GM12891 (cell line): ENCODE measurements around the gene NLRP10.

Experiments
- DNase-seq: peaks from one replicate; pipeline ENCODE4 v3.0.0; 2011; ENCODE audit warnings: low spot score; ENCODE audit not compliant: insufficient read length
- FAIRE-seq: peaks from 2 replicates; lab custom pipeline; 2011; peaks lifted over from hg19 to GRCh38; lab: Jason Lieb, UNC
- PAX5 ChIP-seq: IDR thresholded peaks from 2 replicates; pipeline ENCODE4 v1.6.1; 2011; ENCODE audit warnings: low read length, moderate library complexity, mild to moderate bottlenecking; ENCODE audit not compliant: insufficient read depth, severe bottlenecking
- POLR2A ChIP-seq: IDR thresholded peaks from 2 replicates; pipeline ENCODE4 v1.6.1; 2011; ENCODE audit warnings: low read depth, low read length, control low read depth
- POLR2AphosphoS5 ChIP-seq: IDR thresholded peaks from 2 replicates; pipeline ENCODE4 v1.6.1; 2011; ENCODE audit warnings: low read depth, low read length, control low read depth
- POU2F2 ChIP-seq: IDR thresholded peaks from 2 replicates; pipeline ENCODE4 v1.6.1; 2011; ENCODE audit warnings: low read depth, mild to moderate bottlenecking, control low read depth, low read length, moderate library complexity
- SPI1 ChIP-seq: IDR thresholded peaks from 2 replicates; pipeline ENCODE4 v1.6.1; 2011; ENCODE audit warnings: low read depth, low read length, control low read depth
- TAF1 ChIP-seq: IDR thresholded peaks from 2 replicates; pipeline ENCODE4 v1.6.1; 2011; ENCODE audit warnings: low read depth, low read length, control low read depth

NLRP10 gene

DNA sequence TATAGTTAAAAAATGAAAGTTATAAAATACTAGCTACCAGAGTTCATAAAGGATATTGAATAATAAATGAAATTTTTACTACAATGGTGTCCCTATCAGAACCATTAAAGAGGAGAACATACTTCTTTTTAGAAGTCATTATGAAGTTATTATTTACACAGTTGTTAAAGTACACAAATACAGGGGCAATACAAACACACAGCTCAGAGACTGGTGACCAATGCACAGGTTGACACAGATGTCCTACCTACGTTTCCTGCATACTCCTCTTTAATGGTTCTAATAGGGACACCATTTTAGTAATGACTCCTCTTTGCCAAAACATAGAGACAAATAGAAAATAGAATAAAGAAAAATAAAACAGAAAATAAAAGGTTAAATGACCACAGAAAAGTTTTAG, 10.1 kb downstream of the NLRP10 start:
- TF ChIP-seq PAX5 (no peak), TAF1 (no peak), POLR2AphosphoS5 (no peak), POLR2A (no peak), SPI1 (no peak), POU2F2 (no peak)
- FAIRE-seq (no peak), DNase-seq (no peak)

DNA sequence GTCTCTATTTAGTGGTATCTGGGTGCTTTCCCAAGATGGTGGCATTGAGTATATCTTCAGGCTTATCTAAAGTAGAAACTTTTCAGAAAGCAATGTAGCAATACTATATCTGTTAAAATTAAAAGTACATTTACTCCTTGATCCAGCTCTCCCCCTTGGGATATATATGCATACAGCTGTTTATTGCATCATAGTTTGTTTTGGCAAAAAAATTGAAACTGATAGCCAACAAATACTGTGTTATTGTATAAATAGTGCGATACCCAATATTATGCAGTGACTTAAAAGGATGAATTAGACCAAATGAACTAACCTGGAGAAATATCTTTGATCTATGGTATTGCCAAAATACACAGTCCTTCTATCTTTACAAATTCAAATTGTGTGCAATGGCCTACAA, 15.3 kb downstream of the NLRP10 start:
- no peak for TF ChIP-seq TAF1
- no peak for TF ChIP-seq POLR2AphosphoS5
- no peak for TF ChIP-seq POLR2A
- TF ChIP-seq SPI1 = no peak
- no peak for TF ChIP-seq POU2F2
- TF ChIP-seq PAX5 = no peak
- FAIRE-seq (no peak), DNase-seq (no peak)

DNA sequence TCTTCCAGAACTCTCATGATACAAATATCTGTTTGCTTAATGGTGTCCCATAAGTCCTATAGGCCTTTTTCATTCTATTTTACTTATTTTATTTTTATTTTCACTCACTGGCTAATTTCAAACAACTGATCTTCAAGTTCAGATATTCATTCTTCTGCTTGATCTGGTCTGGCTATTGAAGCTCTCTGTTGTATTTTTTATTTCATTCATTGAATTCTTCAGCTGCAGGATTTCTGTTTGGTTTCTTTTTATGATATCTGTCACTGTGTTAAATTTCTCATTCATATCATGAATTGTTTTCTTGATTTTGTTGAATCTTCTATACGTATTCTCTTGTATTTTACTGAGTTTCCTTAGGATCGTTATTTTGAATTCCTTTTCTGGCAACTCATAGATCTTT, 21.1 kb downstream of the NLRP10 start:
- DNase-seq = no peak
- no peak for TF ChIP-seq SPI1
- no peak for TF ChIP-seq POU2F2
- TF ChIP-seq POLR2A = no peak
- TF ChIP-seq POLR2AphosphoS5 = no peak
- no peak for TF ChIP-seq PAX5
- FAIRE-seq = no peak

DNA sequence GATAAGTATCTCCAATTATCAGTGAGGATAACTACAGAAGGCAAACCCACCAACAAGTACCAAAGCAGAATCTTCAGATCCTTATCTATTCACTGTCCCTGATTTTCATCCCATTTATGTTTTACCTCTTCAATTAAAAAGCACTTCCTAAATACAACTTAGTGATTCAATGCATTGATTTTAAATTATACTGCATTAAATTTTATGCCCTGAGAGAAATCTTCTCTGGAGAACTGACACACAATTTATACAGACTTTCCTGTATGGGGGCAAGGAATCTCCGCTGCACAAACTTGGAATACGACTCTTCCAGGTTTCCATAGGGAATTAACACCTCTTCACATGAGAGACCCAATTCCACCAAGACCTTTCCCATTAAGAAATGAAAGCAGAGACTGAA, 23.6 kb downstream of the NLRP10 start, which contains the start of gene OR10A3:
Gene OR10A3 (minus strand): TSS at position 101 of the 400 bp plus-strand sequence. CDS start 2,188 bp downstream, outside the sequence.
- TF ChIP-seq POLR2A (no peak), PAX5 (no peak), TAF1 (no peak), POU2F2 (no peak), SPI1 (no peak), POLR2AphosphoS5 (no peak)

DNA sequence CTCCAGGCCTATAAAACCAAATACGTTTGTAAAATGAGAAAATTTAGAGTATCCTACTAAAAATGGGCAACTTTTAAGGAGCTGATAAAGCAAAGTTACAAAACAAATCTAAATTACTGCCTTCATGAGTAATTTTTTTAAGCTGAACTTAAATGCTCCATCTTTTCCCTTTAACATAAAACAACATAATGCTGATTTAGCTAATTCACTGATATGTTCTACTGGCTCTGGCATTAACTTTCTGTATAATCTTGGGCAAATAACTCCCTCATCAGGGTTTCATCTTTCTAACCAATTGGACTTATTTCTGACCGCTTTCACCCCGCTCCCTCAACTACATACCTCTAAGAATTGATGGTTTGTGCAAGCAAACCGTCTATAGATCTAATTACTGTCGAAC, 24.1 kb downstream of the NLRP10 start:
- DNase-seq (no peak), FAIRE-seq (no peak)
- no peak for TF ChIP-seq PAX5
- no peak for TF ChIP-seq POU2F2
- TF ChIP-seq TAF1 = no peak
- TF ChIP-seq SPI1 = no peak

More for the DNA sequence above, 23.6 kb downstream of the NLRP10 start, which contains the start of gene OR10A3:
- DNase-seq (no peak), FAIRE-seq (no peak)

DNA sequence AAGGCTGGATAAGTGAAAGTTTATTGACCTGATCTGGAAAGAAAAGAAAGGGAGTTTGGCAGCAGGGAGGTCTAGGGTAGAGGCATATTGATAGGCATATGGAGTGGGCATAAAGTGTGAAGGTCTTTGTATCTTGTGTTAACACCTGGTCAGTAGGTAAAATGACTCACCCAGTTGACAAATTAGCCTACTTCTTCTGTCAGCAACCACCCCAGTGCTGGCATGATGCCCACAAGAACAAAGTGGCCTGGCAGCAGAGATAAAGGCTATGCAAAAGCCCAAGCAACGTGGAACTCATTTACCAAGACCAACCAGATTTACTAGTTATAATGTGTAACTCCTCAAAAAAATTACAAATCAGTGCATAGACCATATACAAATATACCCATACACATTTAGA, 28.6 kb downstream of the NLRP10 start:
- FAIRE-seq (no peak), DNase-seq (no peak)
- TF ChIP-seq POLR2A (no peak), SPI1 (no peak), POLR2AphosphoS5 (no peak), PAX5 (no peak), POU2F2 (no peak), TAF1 (no peak)

DNA sequence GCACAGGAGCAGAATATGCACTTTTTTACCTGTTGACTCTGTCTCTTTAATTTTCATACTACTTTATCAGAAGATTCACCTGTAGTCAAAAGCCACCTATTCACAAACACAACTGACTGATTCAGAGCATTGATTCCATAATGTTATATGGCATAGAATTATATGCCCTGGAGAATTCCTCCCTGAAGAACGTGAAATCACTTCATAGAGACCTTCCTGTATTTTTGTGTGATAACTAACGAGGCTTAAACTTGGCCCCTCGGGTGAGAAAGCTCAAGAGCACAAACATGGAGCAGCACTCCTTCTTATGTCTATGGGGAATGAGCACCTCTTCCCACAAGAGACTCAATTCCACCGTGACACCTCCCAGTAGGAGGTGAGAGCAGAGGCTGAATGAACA, 34.1 kb downstream of the NLRP10 start, which contains the start of gene OR10A6:
Gene OR10A6 (minus strand): TSS at position 101 of the 400 bp plus-strand sequence. CDS start 2,606 bp downstream, outside the sequence.
- DNase-seq = no peak
- no peak for FAIRE-seq
- TF ChIP-seq POU2F2 = no peak

DNA sequence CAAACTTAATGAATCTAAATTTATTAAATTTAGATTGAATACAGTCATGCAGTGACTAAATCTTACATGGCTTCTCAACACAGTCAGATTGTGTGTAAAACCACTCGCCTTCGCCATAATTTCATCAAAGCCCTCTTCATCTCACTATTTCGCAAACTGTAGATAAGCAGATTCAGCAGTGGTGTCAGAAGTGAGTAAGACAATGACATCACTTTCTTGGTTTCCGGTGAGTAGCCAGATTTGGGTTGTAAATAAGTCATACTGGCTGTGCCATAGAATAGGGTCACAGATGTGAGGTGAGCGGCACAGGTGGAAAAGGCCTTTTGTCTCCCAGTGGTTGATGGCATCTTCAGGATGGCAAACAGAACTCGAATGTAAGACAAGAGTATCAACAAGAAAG, 37.6 kb downstream of the NLRP10 start:
- DNase-seq (no peak), FAIRE-seq (no peak)
- no peak for TF ChIP-seq POLR2AphosphoS5
- no peak for TF ChIP-seq TAF1
- no peak for TF ChIP-seq POLR2A
- TF ChIP-seq POU2F2 = no peak
- no peak for TF ChIP-seq PAX5
- TF ChIP-seq SPI1 = no peak

DNA sequence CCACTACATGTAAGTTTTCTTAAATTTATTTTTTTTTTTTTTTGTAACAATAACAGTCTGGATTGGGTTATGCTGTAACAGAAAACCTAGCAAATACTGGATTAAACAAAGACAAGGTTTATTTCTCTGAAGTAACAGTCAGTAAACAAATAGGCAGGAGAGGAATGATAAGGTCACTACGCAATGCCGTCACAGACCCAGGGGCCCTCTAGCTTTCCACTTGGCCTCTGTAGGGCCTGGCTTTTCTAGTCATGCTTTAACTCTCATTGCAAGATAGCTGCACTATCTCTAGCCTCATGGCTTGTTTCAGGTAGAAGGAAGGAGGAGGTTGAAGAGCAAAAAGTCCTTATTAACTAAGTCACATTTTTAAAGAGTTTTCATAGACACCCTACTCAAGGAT, 40.7 kb downstream of the NLRP10 start:
- FAIRE-seq (no peak), DNase-seq (no peak)
- TF ChIP-seq POLR2AphosphoS5 (no peak), PAX5 (no peak), SPI1 (no peak), POU2F2 (no peak), POLR2A (no peak), TAF1 (no peak)

DNA sequence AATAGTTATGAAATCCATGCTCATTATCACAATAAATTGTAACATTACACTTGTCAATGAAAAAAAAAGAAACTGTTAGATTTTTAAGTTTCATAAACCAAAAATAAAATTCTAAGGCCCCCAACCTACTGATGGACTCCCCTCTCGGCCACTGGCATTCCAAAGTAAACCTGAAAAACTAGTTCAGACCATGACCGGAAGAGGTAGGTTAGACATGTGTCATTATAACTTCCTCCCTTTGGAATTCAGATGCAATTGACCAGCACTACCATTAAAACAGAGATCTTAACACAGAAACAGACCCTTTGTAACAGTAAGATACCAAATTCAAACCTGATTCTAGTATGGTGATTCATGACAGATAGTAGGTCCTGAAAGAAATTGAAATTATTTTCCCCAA, 47.1 kb downstream of the NLRP10 start:
- TF ChIP-seq POLR2AphosphoS5 (no peak), POU2F2 (no peak), SPI1 (no peak), TAF1 (no peak), PAX5 (no peak), POLR2A (no peak)
- FAIRE-seq = no peak
- DNase-seq = no peak
